ENCODE measurements around the gene SLC2A8.

Gene SLC2A8

GRCh38 chr9:127449332-127449966, 52.5 kb downstream of the SLC2A8 start:
- peaks cover 50% of the 10 kb centered on the region for H3K79me2 ChIP-seq (ENCODE audit: control insufficient read depth, insufficient read depth, low read length, unreplicated experiment)
- H3K27ac ChIP-seq (ENCODE audit: low read depth, low read length): peak overlapping the region; percentile 66
- peak overlapping the region; percentile 93 for H3K4me3 ChIP-seq (ENCODE audit: low read depth, low read length)
- no peak overlapping the region for H2AFZ ChIP-seq (ENCODE audit: low read length, unreplicated experiment)
- no peaks in the 10 kb centered on the region for H3K27me3 ChIP-seq (ENCODE audit: insufficient read depth, low read length)
- peaks cover 61% of the 10 kb centered on the region for H3K36me3 ChIP-seq (ENCODE audit: insufficient read depth, low read length)
- peaks cover 22% of the 10 kb centered on the region for H3K4me1 ChIP-seq (ENCODE audit: control insufficient read depth, insufficient read depth, low read length, unreplicated experiment)

GRCh38 chr9:127450243-127450760, 53.3 kb downstream of the SLC2A8 start:
- Histone ChIP-seq H3K4me3 (ENCODE audit: low read depth, low read length) (peak overlapping the region; percentile 93), H3K36me3 (ENCODE audit: insufficient read depth, low read length) (peaks cover 52% of the 10 kb centered on the region), H3K79me2 (ENCODE audit: control insufficient read depth, insufficient read depth, low read length, unreplicated experiment) (peaks cover 50% of the 10 kb centered on the region), H3K27me3 (ENCODE audit: insufficient read depth, low read length) (no peaks in the 10 kb centered on the region), H2AFZ (ENCODE audit: low read length, unreplicated experiment) (no peak overlapping the region), H3K4me1 (ENCODE audit: control insufficient read depth, insufficient read depth, low read length, unreplicated experiment) (peaks cover 22% of the 10 kb centered on the region), H3K27ac (ENCODE audit: low read depth, low read length) (peak overlapping the region; percentile 66)

GRCh38 chr9:127450830-127451607, 54.0 kb downstream of the SLC2A8 start, which contains the start of the genes LRSAM1 and RPL12:
Gene LRSAM1 (plus strand): TSS chr9:127451510. CDS start chr9:127454528, 3,018 bp downstream.
Gene RPL12 (minus strand): TSS chr9:127451406. CDS start chr9:127451317, 89 bp downstream.
- peaks cover 50% of the 10 kb centered on the region for H3K79me2 ChIP-seq (ENCODE audit: control insufficient read depth, insufficient read depth, low read length, unreplicated experiment)
- peak within 1 kb of the TSS; percentile 88 for H2AFZ ChIP-seq (ENCODE audit: low read length, unreplicated experiment)
- peaks cover 22% of the 10 kb centered on the region for H3K4me1 ChIP-seq (ENCODE audit: control insufficient read depth, insufficient read depth, low read length, unreplicated experiment)
- H3K27me3 ChIP-seq (ENCODE audit: insufficient read depth, low read length): no peaks in the 10 kb centered on the region
- H3K4me3 ChIP-seq (ENCODE audit: low read depth, low read length): peak within 1 kb of the TSS; percentile 93
- peak within 1 kb of the TSS; percentile 66 for H3K27ac ChIP-seq (ENCODE audit: low read depth, low read length)
- peaks cover 50% of the 10 kb centered on the region for H3K36me3 ChIP-seq (ENCODE audit: insufficient read depth, low read length)

GRCh38 chr9:127451608-127451857, 54.6 kb downstream of the SLC2A8 start:
- Histone ChIP-seq H3K27ac (ENCODE audit: low read depth, low read length) (peak overlapping the region; percentile 66), H3K4me3 (ENCODE audit: low read depth, low read length) (peak overlapping the region; percentile 93), H3K79me2 (ENCODE audit: control insufficient read depth, insufficient read depth, low read length, unreplicated experiment) (peaks cover 50% of the 10 kb centered on the region), H3K36me3 (ENCODE audit: insufficient read depth, low read length) (peaks cover 45% of the 10 kb centered on the region), H2AFZ (ENCODE audit: low read length, unreplicated experiment) (peak overlapping the region; percentile 88), H3K27me3 (ENCODE audit: insufficient read depth, low read length) (no peaks in the 10 kb centered on the region), H3K4me1 (ENCODE audit: control insufficient read depth, insufficient read depth, low read length, unreplicated experiment) (peaks cover 22% of the 10 kb centered on the region)

- H3K27me3 ChIP-seq (ENCODE audit: insufficient read depth, low read length): no peaks in the 10 kb centered on the region
- peaks cover 50% of the 10 kb centered on the region for H3K79me2 ChIP-seq (ENCODE audit: control insufficient read depth, insufficient read depth, low read length, unreplicated experiment)
- H3K4me1 ChIP-seq (ENCODE audit: control insufficient read depth, insufficient read depth, low read length, unreplicated experiment): peaks cover 22% of the 10 kb centered on the region
- peak overlapping the region; percentile 66 for H3K27ac ChIP-seq (ENCODE audit: low read depth, low read length)
- H3K36me3 ChIP-seq (ENCODE audit: insufficient read depth, low read length): peaks cover 43% of the 10 kb centered on the region
- peak overlapping the region; percentile 88 for H2AFZ ChIP-seq (ENCODE audit: low read length, unreplicated experiment)
- peak overlapping the region; percentile 93 for H3K4me3 ChIP-seq (ENCODE audit: low read depth, low read length)
These were observed 55.1 kb downstream of the SLC2A8 start for GRCh38 chr9:127451858-127452656.

- Histone ChIP-seq H3K27me3 (ENCODE audit: insufficient read depth, low read length) (no peaks in the 10 kb centered on the region), H3K4me1 (ENCODE audit: control insufficient read depth, insufficient read depth, low read length, unreplicated experiment) (peaks cover 22% of the 10 kb centered on the region), H3K27ac (ENCODE audit: low read depth, low read length) (no peak overlapping the region), H3K36me3 (ENCODE audit: insufficient read depth, low read length) (peaks cover 40% of the 10 kb centered on the region), H3K79me2 (ENCODE audit: control insufficient read depth, insufficient read depth, low read length, unreplicated experiment) (peaks cover 45% of the 10 kb centered on the region), H2AFZ (ENCODE audit: low read length, unreplicated experiment) (no peak overlapping the region), H3K4me3 (ENCODE audit: low read depth, low read length) (peak overlapping the region; percentile 93)
These were observed 55.7 kb downstream of the SLC2A8 start for GRCh38 chr9:127452691-127453090.

GRCh38 chr9:127455324-127455992, 58.5 kb downstream of the SLC2A8 start:
- Histone ChIP-seq H2AFZ (ENCODE audit: low read length, unreplicated experiment) (no peak overlapping the region), H3K27me3 (ENCODE audit: insufficient read depth, low read length) (no peaks in the 10 kb centered on the region), H3K27ac (ENCODE audit: low read depth, low read length) (no peak overlapping the region), H3K36me3 (ENCODE audit: insufficient read depth, low read length) (peaks cover 14% of the 10 kb centered on the region; the same call in 1 of the 2 replicates), H3K4me1 (ENCODE audit: control insufficient read depth, insufficient read depth, low read length, unreplicated experiment) (peaks cover 5% of the 10 kb centered on the region), H3K79me2 (ENCODE audit: control insufficient read depth, insufficient read depth, low read length, unreplicated experiment) (peaks cover 18% of the 10 kb centered on the region), H3K4me3 (ENCODE audit: low read depth, low read length) (no peak overlapping the region)

- Histone ChIP-seq H3K4me3 (ENCODE audit: low read depth, low read length) (no peak overlapping the region), H3K27me3 (ENCODE audit: insufficient read depth, low read length) (no peaks in the 10 kb centered on the region), H3K4me1 (ENCODE audit: control insufficient read depth, insufficient read depth, low read length, unreplicated experiment) (peaks cover 5% of the 10 kb centered on the region), H2AFZ (ENCODE audit: low read length, unreplicated experiment) (no peak overlapping the region), H3K36me3 (ENCODE audit: insufficient read depth, low read length) (peaks cover 12% of the 10 kb centered on the region; the same call in 1 of the 2 replicates), H3K27ac (ENCODE audit: low read depth, low read length) (no peak overlapping the region), H3K79me2 (ENCODE audit: control insufficient read depth, insufficient read depth, low read length, unreplicated experiment) (peaks cover 5% of the 10 kb centered on the region)
These were observed 60.4 kb downstream of the SLC2A8 start for GRCh38 chr9:127457191-127457878.
